DMS79 treated with DMSO at 0.1 percent for 48 hours (cell line): ENCODE data around the gene POLE.
"Not testable (repeated sequence)": the region's sequence is repeated elsewhere in the genome, so short reads cannot be mapped to it uniquely, and the experiment has no call there.

Experiments
- DNase-seq: peaks from one replicate; lab custom pipeline; 2025; lab: John Stamatoyannopoulos, UW

The POLE gene

GRCh38 chr12:132717531-132718387, 30.6 kb upstream of the POLE start:
- no peak for DNase-seq

GRCh38 chr12:132717011-132717410, 29.9 kb upstream of the POLE start:
- DNase-seq = no peak

DNA sequence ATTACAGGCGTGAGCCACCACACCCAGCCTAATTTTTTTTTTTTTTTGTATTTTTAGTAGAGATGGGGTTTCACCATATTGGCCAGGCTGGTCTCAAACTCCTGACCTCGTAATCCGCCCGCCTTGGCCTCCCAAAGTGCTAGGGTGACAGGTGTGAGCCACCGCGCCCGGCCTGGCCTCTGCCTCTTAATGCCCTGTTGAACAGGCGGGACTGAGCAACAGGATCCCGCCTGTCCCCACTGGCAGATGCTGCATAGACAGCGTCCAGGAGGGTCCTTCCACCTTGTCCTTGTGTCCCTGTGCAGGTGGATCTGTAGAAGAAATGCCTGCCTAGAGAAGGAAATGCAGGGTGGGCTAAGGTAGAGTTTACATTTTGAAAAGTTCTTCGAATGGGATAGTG, 29.2 kb upstream of the POLE start:
- no peak for DNase-seq

DNA sequence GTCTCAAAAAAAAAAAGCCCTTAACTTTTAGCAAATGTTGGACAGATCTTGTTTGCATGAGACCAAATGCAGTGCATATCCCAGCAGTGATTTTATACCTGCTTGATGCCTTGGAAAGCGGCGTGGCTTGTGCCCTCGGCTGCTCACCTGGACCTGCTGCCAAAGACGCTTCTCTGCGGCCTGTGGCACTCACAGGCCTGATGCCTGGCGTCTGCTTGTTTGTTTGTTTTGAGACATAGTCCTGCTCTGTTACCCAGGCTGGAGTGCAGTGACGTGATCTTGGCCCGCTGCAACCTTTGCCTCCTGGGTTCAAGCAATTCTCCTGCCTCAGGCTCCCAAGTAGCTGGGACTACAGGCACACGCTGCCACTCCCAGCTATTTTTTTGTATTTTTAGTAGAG, 28.7 kb upstream of the POLE start:
- DNase-seq = no peak

GRCh38 chr12:132713123-132713522, 26.0 kb upstream of the POLE start:
- no peak for DNase-seq

- no peak for DNase-seq
Measured at GRCh38 chr12:132711080-132711843, 24.1 kb upstream of the POLE start.

- peak; percentile 73 for DNase-seq
Measured at GRCh38 chr12:132710405-132711079, 23.4 kb upstream of the POLE start, which contains the start of gene PGAM5. TSS of gene PGAM5 (plus strand) at chr12:132710842. CDS start at chr12:132710877, 35 bp downstream.

GRCh38 chr12:132710043-132710404, 22.9 kb upstream of the POLE start:
- no peak for DNase-seq

DNA sequence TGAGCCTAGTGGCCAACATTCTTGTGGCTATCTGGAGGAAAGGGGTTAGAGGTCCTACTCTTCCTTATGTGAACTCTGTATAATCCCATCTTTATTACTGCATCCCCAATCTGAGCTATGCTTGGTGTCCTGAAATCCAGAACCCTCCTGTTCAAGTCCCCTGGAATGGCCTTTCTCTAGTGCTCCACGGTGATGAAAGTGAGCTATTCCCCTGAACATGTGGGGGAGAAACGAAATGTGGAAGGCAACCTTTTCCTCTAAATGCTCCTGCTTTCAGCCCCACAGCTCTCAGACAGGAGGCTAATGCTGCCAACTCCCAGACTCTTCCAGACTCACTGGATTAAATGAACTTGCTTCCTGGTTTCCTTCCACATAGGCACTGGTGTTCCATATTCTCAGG, 21.0 kb upstream of the POLE start:
- no peak for DNase-seq

GRCh38 chr12:132707241-132707640, 20.1 kb upstream of the POLE start:
- DNase-seq = no peak

GRCh38 chr12:132703641-132704040, 16.5 kb upstream of the POLE start:
- no peak for DNase-seq

- DNase-seq = no peak
Measured at GRCh38 chr12:132702640-132703039, 15.5 kb upstream of the POLE start.

DNA sequence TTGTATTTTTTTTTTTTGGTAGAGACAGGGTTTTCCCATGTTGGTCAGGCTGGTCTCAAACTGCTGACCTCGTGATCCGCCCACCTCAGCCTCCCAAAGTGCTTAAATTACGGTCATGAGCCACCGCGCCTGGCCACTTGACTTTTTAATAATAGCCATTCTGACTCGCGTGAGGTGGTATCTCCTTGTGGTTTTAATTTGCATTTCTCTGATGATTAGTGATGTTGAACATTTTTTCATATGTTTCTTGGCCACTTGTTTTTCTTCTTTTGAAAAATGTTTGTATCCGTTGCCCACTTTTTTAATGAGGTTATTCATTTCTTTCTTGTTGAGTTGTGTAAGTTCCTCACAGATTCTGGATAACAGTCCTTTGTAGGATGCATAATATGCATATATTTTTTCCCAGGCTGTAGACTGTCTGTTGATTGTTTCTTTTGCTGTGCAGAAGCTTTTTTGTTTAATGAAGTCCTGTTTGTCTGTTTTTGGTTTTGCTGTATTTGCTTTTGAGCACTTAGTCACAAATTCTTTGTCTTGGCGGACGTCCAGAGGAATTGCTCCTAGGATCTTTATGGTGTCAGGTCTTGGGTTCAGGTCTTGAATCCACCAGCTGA, 13.2 kb upstream of the POLE start:
- no peak for DNase-seq

GRCh38 chr12:132698341-132698740, 11.2 kb upstream of the POLE start:
- no peak for DNase-seq

- DNase-seq = no peak
Measured at GRCh38 chr12:132695431-132695830, 8.3 kb upstream of the POLE start.

- not testable (repeated sequence) for DNase-seq
Measured at GRCh38 chr12:132694888-132695287, 7.7 kb upstream of the POLE start.

DNA sequence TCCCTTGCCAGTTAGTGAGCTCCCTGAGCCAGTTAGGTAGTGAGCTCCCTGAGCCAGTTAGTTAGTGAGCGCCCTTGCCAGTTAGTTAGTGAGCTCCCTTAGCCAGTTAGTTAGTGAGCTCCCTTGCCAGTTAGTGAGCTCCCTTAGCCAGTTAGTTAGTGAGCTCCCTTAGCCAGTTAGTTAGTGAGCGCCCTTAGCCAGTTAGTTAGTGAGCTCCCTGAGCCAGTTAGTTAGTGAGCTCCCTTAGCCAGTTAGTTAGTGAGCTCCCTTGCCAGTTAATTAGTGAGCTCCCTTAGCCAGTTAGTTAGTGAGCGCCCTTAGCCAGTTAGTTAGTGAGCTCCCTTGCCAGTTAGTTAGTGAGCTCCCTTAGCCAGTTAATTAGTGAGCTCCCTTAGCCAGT, 4.9 kb upstream of the POLE start:
- DNase-seq = not testable (repeated sequence)

DNA sequence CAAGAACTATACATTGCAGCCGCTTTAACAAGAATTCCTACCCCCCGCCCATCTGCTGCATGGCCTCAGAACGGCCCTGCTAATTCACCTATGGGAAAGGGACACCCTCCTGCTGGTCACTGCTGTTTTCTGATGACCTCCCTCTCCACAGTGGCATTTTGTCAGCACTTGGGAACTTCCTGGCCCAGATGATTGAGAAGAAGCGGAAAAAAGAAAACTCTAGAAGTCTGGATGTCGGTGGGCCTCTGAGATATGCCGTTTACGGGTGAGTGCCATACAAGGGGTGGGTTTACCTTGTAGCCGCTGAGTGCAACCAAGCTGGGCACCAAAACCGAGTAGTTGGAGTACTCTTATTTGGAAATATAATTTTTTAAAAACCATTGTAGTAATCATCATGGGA, 3.0 kb upstream of the POLE start:
- no peak for DNase-seq

DNA sequence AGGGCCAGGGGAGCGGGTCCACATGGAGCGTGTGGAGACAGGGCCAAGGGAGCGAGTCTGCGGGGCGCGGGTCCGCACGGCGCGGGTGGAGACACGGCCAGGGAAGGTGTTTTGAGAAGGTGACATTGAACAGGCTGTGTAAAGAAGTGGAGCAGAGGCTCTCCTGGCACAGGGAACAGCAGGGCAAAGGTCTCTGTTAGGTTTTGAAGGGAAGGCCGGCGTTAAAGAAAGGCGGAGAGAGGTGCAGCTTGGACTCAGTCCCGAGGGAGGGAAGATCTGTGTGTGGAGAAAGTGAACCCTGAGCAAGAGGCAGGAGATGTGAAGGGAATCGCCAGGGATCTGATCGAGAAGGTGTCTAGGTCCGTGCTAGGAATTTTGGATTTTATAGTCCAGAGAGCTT, 2.1 kb upstream of the POLE start:
- DNase-seq = no peak

GRCh38 chr12:132686825-132687210, 324 bp downstream of the POLE start:
- DNase-seq = no peak

DNA sequence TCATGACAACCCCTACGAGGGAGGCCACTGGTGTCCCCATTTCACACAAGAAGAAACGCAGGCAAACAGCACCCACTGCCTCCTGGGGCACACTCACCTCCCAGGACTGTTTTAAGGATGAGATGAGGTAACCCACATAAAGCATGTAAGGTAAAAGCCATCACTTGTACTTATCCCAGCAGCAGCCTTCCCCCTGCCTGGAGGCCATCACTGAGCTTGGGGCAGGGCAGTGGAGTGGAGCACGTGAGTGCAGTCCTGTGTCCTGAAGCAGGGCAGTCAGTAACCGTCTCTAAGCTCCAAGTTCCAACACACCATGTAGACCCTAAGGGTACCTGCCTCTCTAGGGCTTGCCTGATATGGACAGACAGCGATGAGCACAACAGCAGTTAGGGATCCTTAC, 1.7 kb downstream of the POLE start:
- no peak for DNase-seq

DNA sequence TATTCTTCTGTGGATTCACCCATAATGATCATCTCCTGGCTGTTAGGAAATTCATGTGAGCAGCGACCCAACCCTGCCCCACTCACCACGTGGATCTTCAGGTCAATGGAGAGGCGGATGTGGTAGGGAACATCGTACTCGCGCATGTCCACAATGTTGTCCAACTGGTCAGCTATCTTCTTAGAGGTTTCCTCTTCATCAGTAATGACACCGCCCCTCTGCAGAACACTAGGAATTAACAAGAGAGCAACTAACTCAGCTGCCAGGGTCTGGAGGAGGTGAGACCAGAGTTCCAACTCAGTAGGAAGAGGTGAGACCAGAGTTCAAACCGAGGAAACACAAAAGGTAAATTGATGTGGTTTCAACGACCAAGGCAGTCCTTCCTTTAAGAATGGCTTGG, 9.7 kb downstream of the POLE start:
- no peak for DNase-seq
